WERI-Rb-1 (cell line): ENCODE data around the gene GSK3A.

Experiments used
- DNase-seq: peaks from one replicate; pipeline ENCODE4 v3.0.0-alpha.2; 2020
- H3K27ac ChIP-seq: fragments of 250-450 bp; sonication (Bioruptor Pico); 2 replicates; pipeline ENCODE4 v1.5.1; 2020; ENCODE audit warnings: mild to moderate bottlenecking, moderate library complexity
- H3K27me3 ChIP-seq: fragments of 250-450 bp; sonication (Bioruptor Pico); 2 replicates; pipeline ENCODE4 v1.5.1; 2021; ENCODE audit warnings: mild to moderate bottlenecking, low read depth, moderate library complexity; ENCODE audit not compliant: insufficient read depth, severe bottlenecking
- H3K36me3 ChIP-seq: fragments of 250-450 bp; sonication (Bioruptor Pico); 2 replicates; pipeline ENCODE4 v1.5.1; 2020; ENCODE audit warnings: mild to moderate bottlenecking, moderate library complexity
- H3K4me3 ChIP-seq: 2 replicates; pipeline ENCODE4 v1.5.1; 2011; ENCODE audit warnings: low read depth, mild to moderate bottlenecking, control low read depth, low read length
- H3K9me3 ChIP-seq: fragments of 250-450 bp; sonication (Bioruptor Pico); 2 replicates; pipeline ENCODE4 v1.5.1; 2021; ENCODE audit warnings: mild to moderate bottlenecking, moderate library complexity; ENCODE audit not compliant: severe bottlenecking
- TF ChIP-seq, protein P1 (sequence below): IDR thresholded peaks from 2 replicates; pipeline ENCODE4 v1.5.1; 2011; ENCODE audit warnings: low read depth, mild to moderate bottlenecking, control low read depth, inconsistent platforms, low read length

The GSK3A gene

DNA sequence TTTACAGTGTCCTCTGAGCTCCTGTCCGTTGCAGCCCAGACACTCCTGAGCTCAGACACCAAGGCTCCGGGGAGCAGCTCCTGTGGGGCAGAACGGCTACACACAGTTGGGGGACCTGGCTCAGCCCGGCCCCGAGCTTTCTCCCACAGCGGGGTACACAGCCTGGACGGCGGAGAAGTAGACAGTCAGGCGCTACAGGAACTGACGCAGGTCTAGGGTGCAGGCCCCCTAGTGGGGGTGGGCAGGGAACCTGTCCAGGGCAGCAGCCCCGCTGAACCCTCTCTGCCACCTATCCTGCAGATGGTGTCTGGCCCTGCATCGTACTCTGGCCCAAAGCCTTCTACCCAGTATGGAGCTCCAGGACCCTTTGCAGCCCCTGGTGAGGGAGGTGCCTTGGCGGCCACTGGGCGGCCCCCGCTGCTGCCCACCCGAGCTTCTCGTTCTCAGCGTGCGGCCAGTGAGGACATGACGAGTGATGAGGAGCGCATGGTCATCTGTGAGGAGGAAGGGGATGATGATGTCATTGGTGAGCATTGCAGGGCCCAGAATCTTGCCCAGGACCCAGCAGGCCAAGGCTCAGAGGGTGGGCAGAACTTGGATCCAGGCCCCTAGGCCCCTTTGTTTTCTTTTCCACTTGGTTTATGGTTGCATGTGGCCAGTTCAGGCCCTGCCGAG is 46.6 kb upstream of the GSK3A start:
- no peaks in the 10 kb centered on the region for H3K27me3 ChIP-seq
- no peaks in the 10 kb centered on the region for H3K9me3 ChIP-seq
- no peak overlapping the region for H3K27ac ChIP-seq
- TF ChIP-seq, protein P1, sequence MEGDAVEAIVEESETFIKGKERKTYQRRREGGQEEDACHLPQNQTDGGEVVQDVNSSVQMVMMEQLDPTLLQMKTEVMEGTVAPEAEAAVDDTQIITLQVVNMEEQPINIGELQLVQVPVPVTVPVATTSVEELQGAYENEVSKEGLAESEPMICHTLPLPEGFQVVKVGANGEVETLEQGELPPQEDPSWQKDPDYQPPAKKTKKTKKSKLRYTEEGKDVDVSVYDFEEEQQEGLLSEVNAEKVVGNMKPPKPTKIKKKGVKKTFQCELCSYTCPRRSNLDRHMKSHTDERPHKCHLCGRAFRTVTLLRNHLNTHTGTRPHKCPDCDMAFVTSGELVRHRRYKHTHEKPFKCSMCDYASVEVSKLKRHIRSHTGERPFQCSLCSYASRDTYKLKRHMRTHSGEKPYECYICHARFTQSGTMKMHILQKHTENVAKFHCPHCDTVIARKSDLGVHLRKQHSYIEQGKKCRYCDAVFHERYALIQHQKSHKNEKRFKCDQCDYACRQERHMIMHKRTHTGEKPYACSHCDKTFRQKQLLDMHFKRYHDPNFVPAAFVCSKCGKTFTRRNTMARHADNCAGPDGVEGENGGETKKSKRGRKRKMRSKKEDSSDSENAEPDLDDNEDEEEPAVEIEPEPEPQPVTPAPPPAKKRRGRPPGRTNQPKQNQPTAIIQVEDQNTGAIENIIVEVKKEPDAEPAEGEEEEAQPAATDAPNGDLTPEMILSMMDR = 0 out of 2 replicates have a peak, but pooled peaks have one; percentile 12
- peaks cover 75% of the 10 kb centered on the region for H3K36me3 ChIP-seq
- H3K4me3 ChIP-seq = no peak overlapping the region
- no peak for DNase-seq

DNA sequence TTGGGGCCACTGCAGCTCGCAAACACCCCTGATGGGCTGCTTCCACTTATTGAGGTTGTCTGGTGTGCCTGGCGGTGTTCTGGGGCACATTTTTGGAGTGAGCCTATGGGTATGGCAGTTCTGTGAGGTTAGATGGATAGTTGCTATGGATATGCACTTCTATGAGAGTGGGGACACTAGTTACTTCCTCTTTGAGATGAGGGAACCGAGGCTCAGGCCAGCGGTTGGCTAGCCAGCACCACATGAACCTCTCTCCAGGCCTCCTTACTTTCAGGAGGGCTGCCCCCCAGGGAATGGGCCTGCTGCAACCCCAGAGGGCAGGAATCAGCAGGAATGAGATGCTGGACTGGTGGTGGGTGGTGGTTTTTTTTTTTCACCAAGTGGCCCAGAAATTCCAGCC is 46.0 kb upstream of the GSK3A start:
- H3K36me3 ChIP-seq = peaks cover 69% of the 10 kb centered on the region
- TF ChIP-seq, protein P1 = no peak
- H3K27ac ChIP-seq = no peak overlapping the region
- no peaks in the 10 kb centered on the region for H3K27me3 ChIP-seq
- no peak overlapping the region for H3K4me3 ChIP-seq
- no peaks in the 10 kb centered on the region for H3K9me3 ChIP-seq
- no peak for DNase-seq

DNA sequence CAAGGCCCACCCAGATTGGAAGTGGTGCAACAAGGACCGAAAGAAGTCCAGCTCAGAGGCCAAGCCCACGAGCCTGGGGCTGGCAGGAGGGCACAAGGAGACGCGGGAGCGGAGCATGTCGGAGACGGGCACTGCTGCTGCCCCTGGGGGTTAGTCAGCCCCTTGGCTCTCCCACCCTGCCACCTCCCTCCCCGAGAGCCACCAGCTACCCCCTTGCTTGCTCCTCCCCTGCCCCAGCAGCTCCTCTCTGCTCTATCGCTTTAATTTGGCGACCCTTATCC is 45.4 kb upstream of the GSK3A start:
- peaks cover 63% of the 10 kb centered on the region for H3K36me3 ChIP-seq
- H3K9me3 ChIP-seq = no peaks in the 10 kb centered on the region
- no peak for DNase-seq
- H3K27ac ChIP-seq = no peak overlapping the region
- no peak overlapping the region for H3K4me3 ChIP-seq
- no peaks in the 10 kb centered on the region for H3K27me3 ChIP-seq
- TF ChIP-seq, protein P1 = no peak

DNA sequence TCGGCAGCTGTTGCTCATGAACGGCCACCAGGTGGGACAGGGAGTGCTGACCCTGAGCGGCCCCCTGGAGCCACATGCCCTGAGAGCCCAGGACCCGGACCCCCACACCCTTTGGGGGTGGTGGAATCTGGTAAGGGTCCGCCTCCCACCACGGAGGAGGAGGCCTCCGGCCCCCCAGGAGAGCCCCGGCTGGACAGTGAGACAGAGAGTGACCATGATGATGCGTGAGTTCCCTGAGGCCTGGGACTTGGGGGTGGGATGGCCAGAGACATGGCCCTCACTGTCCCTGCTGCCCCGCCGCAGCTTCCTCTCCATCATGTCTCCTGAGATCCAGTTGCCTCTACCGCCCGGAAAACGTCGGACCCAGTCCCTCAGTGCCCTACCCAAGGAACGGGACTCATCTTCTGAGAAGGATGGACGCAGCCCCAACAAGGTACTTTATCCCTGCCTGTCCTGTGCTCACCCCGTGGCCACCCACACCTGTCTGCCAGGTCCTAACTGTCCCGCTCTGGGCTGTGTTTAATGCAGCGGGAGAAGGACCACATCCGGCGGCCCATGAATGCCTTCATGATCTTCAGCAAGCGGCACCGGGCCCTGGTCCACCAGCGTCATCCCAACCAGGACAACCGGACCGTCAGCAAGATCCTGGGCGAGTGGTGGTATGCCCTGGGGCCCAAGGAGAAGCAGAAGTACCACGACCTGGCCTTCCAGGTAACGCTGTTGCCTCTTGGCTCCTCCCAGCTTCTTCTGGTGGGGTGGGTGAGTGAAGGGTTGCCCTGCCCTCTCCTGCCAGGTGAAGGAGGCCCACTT is 44.8 kb upstream of the GSK3A start:
- DNase-seq = no peak
- Histone ChIP-seq H3K36me3 (peaks cover 57% of the 10 kb centered on the region), H3K9me3 (no peaks in the 10 kb centered on the region), H3K27ac (no peak overlapping the region), H3K27me3 (no peaks in the 10 kb centered on the region), H3K4me3 (no peak overlapping the region)
- TF ChIP-seq, protein P1 = no peak

DNA sequence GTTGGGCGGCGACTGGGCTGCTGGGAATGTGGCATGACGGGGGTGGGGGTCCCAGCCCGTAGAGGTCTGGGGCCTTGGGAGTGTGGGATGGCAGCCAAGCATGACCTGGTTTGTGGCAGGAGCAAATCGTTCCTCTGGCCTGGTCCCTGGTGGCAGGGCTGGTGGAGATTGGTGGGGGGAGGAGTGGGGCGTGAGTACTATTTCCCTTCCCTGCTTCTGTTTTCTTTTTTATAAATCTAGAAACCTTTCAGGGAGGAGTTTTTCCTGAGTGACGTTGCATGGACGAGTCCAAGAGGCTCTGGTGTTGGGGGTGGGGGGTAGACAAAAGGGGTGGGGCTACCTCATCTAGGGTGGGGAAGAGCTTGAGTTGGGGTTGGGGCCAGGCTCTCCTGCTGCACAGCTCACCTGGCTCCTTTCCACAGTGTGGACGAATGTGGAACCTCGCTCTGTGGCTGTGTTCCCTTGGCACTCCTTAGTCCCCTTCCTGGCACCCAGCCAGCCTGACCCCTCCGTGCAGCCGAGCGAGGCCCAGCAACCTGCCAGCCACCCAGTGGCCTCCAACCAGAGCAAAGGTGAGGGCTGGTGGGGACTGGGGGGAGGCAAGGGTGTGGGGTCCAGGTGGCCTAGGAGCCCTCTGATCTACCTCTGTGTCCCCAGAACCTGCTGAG is 44.1 kb upstream of the GSK3A start:
- peaks cover 50% of the 10 kb centered on the region for H3K36me3 ChIP-seq
- no peaks in the 10 kb centered on the region for H3K9me3 ChIP-seq
- TF ChIP-seq, protein P1 = no peak
- DNase-seq = no peak
- H3K27me3 ChIP-seq = no peaks in the 10 kb centered on the region
- no peak overlapping the region for H3K4me3 ChIP-seq
- peak overlapping the region; percentile 76; the same call in 1 of the 2 replicates for H3K27ac ChIP-seq
